ENCODE results near the gene GRIK1. TPM values are rescaled to one million over a fixed set of nuclear protein-coding genes. Genes with fewer than 3 reads are reported as not detected.

The GRIK1 gene
- total and polyA plus RNA-seq, 2 donors (not counting 1 experiment from before 2014, with no cell fraction given) = not detected

- ATAC-seq (ENCODE audit: low read depth) = no peak
- H4K20me1 ChIP-seq (ENCODE audit: control insufficient read depth, insufficient read depth, low read length, poor library complexity, severe bottlenecking) = no peaks in the 10 kb centered on the region
- WGBS (ENCODE audit: insufficient coverage) = no CpG with 5 or more reads among the region's 2 CpGs
- intact Hi-C loops (cut with micrococcal nuclease) = no loop called here
- DNase-seq = no peak
- no peaks in the 10 kb centered on the region for H3K4me1 ChIP-seq (ENCODE audit: control insufficient read depth in 2 of 2, insufficient read depth in 2 of 2, low read length in 2 of 2)
- TF ChIP-seq CTCF (IDR thresholded peaks at IDR 0.05) (no peak), EZH2 (IDR thresholded peaks at IDR 0.05; ENCODE audit: borderline replicate concordance, insufficient read depth, low read depth, low read length, poor library complexity, severe bottlenecking) (no peak)
- no peaks in the 10 kb centered on the region for H3K4me1 Mint-ChIP-seq
- no peaks in the 10 kb centered on the region for H3K9me3 Mint-ChIP-seq (ENCODE audit: insufficient read depth)
- POLR2A ChIA-PET = no interaction called here
- no peaks in the 10 kb centered on the region for H3K27me3 ChIP-seq (replicated peaks in 1 of 4; ENCODE audit: control extremely low read depth in 1 of 4, control insufficient read depth in 3 of 4, insufficient read depth in 4 of 4, low read length in 3 of 4)
- no peaks in the 10 kb centered on the region for H3K79me2 ChIP-seq (ENCODE audit: control insufficient read depth, insufficient read depth, low read length)
- CTCF ChIA-PET = no interaction called here
- no peak overlapping the region for H2AFZ ChIP-seq (ENCODE audit: insufficient read depth, low read depth, low read length, poor library complexity, severe bottlenecking)
- no peak overlapping the region for H3K4me2 ChIP-seq (replicated peaks; ENCODE audit: low read depth, low read length, poor library complexity, severe bottlenecking)
- peaks cover 5% of the 10 kb centered on the region for H3K27me3 Mint-ChIP-seq
- H3K9me3 ChIP-seq (ENCODE audit: control extremely low read depth in 1 of 3, control insufficient read depth in 2 of 3, insufficient read depth in 1 of 3, low read length in 2 of 3) = no peaks in the 10 kb centered on the region
- no peak overlapping the region for H3K27ac Mint-ChIP-seq
- H3K4me3 ChIP-seq (ENCODE audit: control extremely low read depth in 1 of 5, extremely low read depth in 1 of 5, insufficient read depth in 1 of 5, low read depth in 2 of 5, low read length in 4 of 5) = no peak overlapping the region
- no peak overlapping the region for H3K27ac ChIP-seq (ENCODE audit: low read length in 2 of 2)
- H3K36me3 ChIP-seq (replicated peaks in 1 of 2; ENCODE audit: control extremely low read depth in 1 of 2, control insufficient read depth in 1 of 2, extremely low read depth in 1 of 2, insufficient read depth in 2 of 2, low read length in 1 of 2) = no peaks in the 10 kb centered on the region
- H3K4me3 Mint-ChIP-seq = no peak overlapping the region
- no peak overlapping the region for H3K9ac ChIP-seq (ENCODE audit: low read length)
Measured at GRCh38 chr21:29762570-29763082, 177.2 kb downstream of the GRIK1 start.

- TF ChIP-seq CTCF (IDR thresholded peaks at IDR 0.05) (no peak), EZH2 (IDR thresholded peaks at IDR 0.05; ENCODE audit: borderline replicate concordance, insufficient read depth, low read depth, low read length, poor library complexity, severe bottlenecking) (no peak)
- no peaks in the 10 kb centered on the region for H3K4me1 ChIP-seq (ENCODE audit: control insufficient read depth in 2 of 2, insufficient read depth in 2 of 2, low read length in 2 of 2)
- H3K27me3 ChIP-seq (replicated peaks in 1 of 4; ENCODE audit: control extremely low read depth in 1 of 4, control insufficient read depth in 3 of 4, insufficient read depth in 4 of 4, low read length in 3 of 4) = no peaks in the 10 kb centered on the region
- no peaks in the 10 kb centered on the region for H4K20me1 ChIP-seq (ENCODE audit: control insufficient read depth, insufficient read depth, low read length, poor library complexity, severe bottlenecking)
- ChIA-PET POLR2A (no interaction called here), CTCF (no interaction called here)
- Mint-ChIP-seq H3K4me3 (no peak overlapping the region), H3K4me1 (no peaks in the 10 kb centered on the region), H3K27me3 (no peaks in the 10 kb centered on the region), H3K9me3 (ENCODE audit: insufficient read depth) (no peaks in the 10 kb centered on the region), H3K27ac (no peak overlapping the region)
- H3K9me3 ChIP-seq (ENCODE audit: control extremely low read depth in 1 of 3, control insufficient read depth in 2 of 3, insufficient read depth in 1 of 3, low read length in 2 of 3) = no peaks in the 10 kb centered on the region
- no peak overlapping the region for H3K4me3 ChIP-seq (ENCODE audit: control extremely low read depth in 1 of 5, extremely low read depth in 1 of 5, insufficient read depth in 1 of 5, low read depth in 2 of 5, low read length in 4 of 5)
- WGBS (ENCODE audit: insufficient coverage) = 67% methylated on average over 1 of the region's 3 CpGs
- H3K4me2 ChIP-seq (replicated peaks; ENCODE audit: low read depth, low read length, poor library complexity, severe bottlenecking) = no peak overlapping the region
- DNase-seq (no peak), ATAC-seq (ENCODE audit: low read depth) (no peak)
- H3K27ac ChIP-seq (ENCODE audit: low read length in 2 of 2) = no peak overlapping the region
- H3K79me2 ChIP-seq (ENCODE audit: control insufficient read depth, insufficient read depth, low read length) = no peaks in the 10 kb centered on the region
- intact Hi-C loops (cut with micrococcal nuclease) = no loop called here
- no peak overlapping the region for H2AFZ ChIP-seq (ENCODE audit: insufficient read depth, low read depth, low read length, poor library complexity, severe bottlenecking)
- no peaks in the 10 kb centered on the region for H3K36me3 ChIP-seq (replicated peaks in 1 of 2; ENCODE audit: control extremely low read depth in 1 of 2, control insufficient read depth in 1 of 2, extremely low read depth in 1 of 2, insufficient read depth in 2 of 2, low read length in 1 of 2)
- H3K9ac ChIP-seq (ENCODE audit: low read length) = no peak overlapping the region
Measured at GRCh38 chr21:29753216-29753615, 186.6 kb downstream of the GRIK1 start.
